C4-2B (cell line): ENCODE results near the gene STXBP1.

Experiments
- ZFX ChIP-seq: fragments of 450-650 bp; IDR thresholded peaks from 2 replicates; pipeline ENCODE4 v1.6.1; 2017
- TF ChIP-seq, protein P1 (sequence below): fragments of 450-650 bp; conservative IDR thresholded peaks from 2 replicates; pipeline ENCODE4 v1.5.1; 2017; ENCODE audit warnings: mild to moderate bottlenecking

DNA sequence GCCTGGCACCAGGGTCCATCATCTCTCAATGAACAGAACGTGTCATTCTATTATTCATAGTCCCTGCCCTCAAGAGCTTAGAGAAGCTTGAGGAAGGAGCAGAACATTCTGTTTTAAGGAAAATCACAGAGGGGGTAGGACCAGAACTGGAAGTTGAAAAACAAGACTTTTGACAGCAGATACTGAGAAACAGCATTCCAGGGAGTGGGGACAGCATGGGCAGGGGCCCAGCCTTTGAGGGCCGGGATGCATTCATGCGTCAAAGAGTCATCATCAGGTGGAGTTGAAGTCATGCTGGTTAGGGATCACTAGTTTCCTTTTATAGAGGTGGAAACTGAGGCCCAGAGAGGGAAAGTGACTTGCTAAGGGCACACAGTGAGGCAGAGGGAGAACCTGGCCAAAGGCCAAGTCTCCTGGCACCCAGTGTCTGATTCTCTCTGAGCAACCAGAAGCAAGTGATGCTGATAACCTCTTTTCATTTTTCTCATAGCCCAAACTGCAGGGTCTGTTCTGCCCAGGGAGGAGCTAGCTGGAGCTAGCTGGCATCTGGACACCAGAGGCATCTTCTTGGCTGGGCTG, 41.5 kb upstream of the STXBP1 start:
- TF ChIP-seq, protein P1, sequence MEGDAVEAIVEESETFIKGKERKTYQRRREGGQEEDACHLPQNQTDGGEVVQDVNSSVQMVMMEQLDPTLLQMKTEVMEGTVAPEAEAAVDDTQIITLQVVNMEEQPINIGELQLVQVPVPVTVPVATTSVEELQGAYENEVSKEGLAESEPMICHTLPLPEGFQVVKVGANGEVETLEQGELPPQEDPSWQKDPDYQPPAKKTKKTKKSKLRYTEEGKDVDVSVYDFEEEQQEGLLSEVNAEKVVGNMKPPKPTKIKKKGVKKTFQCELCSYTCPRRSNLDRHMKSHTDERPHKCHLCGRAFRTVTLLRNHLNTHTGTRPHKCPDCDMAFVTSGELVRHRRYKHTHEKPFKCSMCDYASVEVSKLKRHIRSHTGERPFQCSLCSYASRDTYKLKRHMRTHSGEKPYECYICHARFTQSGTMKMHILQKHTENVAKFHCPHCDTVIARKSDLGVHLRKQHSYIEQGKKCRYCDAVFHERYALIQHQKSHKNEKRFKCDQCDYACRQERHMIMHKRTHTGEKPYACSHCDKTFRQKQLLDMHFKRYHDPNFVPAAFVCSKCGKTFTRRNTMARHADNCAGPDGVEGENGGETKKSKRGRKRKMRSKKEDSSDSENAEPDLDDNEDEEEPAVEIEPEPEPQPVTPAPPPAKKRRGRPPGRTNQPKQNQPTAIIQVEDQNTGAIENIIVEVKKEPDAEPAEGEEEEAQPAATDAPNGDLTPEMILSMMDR: no peak
- no peak for TF ChIP-seq ZFX
